Eye (tissue), 1 donor: ENCODE measurements around the gene SEBOX.

Experiments used
- DNase-seq: peaks from one replicate; pipeline ENCODE4 v3.0.0-alpha.2; 2015

SEBOX gene

DNA sequence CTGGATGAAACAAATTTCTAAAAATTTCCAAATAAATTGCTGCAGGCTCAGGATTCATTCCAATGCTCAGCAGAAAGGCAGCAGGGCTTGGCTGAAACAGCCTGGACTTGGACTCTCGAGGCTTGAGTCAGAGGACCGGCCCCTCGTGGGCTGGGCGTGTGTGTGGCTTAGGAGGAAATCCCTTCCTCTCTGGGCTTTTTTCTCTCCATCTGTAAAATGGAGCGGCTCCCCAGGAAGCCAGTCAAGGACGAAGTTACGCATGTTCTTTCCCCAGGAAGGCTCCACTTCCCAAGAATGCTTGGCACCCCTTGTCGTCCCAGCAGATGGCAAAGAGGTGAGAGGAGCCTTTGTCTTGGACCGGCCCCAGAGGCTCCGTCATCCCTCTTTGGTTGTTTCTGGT lies 27.5 kb upstream of the SEBOX start:
- no peak for DNase-seq

GRCh38 chr17:28391401-28391800 lies 26.4 kb upstream of the SEBOX start:
- DNase-seq, result no peak

GRCh38 chr17:28390984-28391383 lies 26.0 kb upstream of the SEBOX start:
- DNase-seq, result no peak

- no peak for DNase-seq
Measured at GRCh38 chr17:28390563-28390962, 25.6 kb upstream of the SEBOX start.

DNA sequence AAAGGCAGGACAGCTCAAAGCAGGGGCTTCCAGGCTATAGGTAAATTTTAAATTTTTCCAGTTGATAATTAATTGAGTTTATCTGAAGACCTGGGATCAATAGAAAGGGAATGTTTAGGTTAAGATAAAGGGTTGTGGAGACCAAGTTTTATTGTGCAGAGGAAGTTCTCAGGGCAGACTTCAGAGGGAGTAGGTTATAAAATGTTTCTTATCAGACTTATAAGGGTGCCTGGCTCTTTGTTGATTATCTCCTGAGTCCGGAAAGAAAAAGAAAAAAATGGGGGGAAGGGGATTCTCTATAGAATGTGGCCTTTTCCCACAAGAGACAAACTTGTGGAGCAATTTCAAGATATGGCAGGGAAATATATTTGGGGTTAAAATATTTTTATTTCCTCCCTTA lies 25.1 kb upstream of the SEBOX start:
- DNase-seq, result no peak

DNA sequence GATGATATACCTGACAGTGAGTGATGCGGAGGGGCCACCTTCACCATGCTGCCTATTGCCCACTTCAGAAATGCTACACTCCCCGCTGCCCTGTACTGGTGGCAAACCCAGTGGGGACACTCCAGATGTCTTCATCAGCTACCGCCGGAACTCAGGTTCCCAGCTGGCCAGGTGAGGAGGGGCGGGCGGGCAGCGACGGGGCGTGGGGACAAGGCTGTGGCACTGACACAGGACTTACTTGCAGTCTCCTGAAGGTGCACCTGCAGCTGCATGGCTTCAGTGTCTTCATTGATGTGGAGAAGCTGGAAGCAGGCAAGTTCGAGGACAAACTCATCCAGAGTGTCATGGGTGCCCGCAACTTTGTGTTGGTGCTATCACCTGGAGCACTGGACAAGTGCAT lies 23.1 kb upstream of the SEBOX start:
- no peak for DNase-seq

- DNase-seq, result no peak
Measured at GRCh38 chr17:28386391-28386790, 21.4 kb upstream of the SEBOX start.

- no peak for DNase-seq
Measured at GRCh38 chr17:28385406-28385805, 20.4 kb upstream of the SEBOX start.

GRCh38 chr17:28385037-28385400 lies 20.0 kb upstream of the SEBOX start:
- DNase-seq, result no peak

DNA sequence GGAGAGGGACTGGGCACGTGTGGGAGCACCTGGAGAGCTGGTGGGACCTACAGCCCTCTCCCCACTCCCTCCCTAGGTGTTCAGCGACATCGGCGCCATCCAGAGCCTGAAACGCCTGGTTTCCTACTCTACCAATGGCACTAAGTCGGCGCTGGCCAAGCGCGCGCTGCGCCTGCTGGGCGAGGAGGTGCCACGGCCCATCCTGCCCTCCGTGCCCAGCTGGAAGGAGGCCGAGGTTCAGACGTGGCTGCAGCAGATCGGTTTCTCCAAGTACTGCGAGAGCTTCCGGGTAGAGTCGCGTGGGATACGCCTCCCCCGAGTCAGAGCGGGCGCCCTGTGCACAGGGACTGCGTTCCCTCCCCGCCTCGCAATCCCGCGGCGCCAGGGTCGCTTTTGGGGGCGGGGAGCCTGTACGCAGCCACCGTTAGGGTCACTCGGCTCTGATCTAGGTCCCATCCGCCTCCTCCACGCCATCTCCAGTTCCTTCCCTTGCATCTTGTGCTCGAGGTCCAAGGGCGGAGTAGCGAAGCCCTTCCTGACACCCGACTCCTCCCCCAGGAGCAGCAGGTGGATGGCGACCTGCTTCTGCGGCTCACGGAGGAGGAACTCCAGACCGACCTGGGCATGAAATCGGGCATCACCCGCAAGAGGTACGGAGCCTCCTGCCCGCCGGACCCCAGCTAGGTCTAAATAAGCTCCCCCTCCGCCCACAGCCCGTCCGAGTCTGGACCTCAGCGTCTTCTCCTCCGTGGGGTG lies 19.5 kb upstream of the SEBOX start:
- DNase-seq, result peak; percentile 31

DNA sequence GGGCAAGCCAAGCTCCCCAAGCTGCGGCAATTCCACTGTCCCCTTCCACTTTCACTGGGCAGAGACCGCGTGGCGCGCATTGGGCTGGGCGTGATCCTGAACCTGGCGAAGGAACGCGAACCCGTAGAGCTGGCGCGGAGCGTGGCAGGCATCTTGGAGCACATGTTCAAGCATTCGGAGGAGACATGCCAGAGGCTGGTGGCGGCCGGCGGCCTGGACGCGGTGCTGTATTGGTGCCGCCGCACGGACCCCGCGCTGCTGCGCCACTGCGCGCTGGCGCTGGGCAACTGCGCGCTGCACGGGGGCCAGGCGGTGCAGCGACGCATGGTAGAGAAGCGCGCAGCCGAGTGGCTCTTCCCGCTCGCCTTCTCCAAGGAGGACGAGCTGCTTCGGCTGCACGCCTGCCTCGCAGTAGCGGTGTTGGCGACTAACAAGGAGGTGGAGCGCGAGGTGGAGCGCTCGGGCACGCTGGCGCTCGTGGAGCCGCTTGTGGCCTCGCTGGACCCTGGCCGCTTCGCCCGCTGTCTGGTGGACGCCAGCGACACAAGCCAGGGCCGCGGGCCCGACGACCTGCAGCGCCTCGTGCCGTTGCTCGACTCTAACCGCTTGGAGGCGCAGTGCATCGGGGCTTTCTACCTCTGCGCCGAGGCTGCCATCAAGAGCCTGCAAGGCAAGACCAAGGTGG lies 16.3 kb upstream of the SEBOX start:
- DNase-seq, result peak; percentile 77

DNA sequence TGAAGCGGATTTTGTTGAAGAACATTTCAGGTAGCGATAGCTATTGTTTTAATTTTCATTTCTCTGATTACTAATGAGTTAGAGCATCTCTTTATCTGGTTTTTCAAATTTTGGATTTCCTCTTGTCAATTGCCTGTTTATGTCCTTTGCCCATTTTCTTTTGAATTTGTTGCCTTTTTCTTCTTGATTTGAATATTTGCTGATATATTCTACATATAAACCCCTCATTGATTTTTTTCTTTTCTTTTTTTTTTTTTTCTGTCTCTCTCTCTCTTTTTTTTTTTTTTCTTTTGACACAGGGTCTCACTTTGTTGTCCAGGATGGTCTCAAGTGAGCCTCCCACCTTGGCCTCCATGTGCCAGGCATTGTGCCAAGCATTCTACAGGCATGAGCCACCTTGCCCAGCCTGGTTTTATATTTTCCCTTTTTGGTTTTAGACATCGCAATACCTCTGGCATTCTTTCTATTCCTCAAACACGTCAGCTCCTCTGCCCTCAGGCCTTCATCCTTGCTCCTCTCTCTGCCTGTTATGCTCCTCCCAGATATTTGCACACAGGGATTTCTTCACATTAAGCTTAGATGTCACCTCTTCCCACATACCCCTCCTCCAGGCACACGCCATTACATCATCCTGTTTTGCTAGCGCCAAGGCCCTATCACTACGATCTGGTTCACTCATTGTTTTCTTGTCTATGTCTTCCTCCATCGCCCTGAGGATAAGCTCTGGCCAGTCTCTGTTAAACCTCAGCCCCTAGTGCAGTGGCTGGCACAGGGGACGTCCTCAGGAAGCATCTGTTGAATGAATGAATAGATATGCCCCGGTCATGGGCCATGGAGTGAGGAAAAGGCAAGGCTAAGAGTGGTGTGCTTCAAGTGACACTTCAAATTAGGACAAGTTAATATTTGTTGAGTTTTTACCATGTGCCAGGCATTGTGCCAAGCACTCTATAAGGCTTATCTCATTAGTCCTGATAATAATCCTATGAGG lies 15.1 kb upstream of the SEBOX start:
- DNase-seq, result peak; percentile 22

- no peak for DNase-seq
Measured at GRCh38 chr17:28372945-28373274, 7.9 kb upstream of the SEBOX start.

GRCh38 chr17:28372203-28372944 lies 7.4 kb upstream of the SEBOX start:
- peak; percentile 62 for DNase-seq

DNA sequence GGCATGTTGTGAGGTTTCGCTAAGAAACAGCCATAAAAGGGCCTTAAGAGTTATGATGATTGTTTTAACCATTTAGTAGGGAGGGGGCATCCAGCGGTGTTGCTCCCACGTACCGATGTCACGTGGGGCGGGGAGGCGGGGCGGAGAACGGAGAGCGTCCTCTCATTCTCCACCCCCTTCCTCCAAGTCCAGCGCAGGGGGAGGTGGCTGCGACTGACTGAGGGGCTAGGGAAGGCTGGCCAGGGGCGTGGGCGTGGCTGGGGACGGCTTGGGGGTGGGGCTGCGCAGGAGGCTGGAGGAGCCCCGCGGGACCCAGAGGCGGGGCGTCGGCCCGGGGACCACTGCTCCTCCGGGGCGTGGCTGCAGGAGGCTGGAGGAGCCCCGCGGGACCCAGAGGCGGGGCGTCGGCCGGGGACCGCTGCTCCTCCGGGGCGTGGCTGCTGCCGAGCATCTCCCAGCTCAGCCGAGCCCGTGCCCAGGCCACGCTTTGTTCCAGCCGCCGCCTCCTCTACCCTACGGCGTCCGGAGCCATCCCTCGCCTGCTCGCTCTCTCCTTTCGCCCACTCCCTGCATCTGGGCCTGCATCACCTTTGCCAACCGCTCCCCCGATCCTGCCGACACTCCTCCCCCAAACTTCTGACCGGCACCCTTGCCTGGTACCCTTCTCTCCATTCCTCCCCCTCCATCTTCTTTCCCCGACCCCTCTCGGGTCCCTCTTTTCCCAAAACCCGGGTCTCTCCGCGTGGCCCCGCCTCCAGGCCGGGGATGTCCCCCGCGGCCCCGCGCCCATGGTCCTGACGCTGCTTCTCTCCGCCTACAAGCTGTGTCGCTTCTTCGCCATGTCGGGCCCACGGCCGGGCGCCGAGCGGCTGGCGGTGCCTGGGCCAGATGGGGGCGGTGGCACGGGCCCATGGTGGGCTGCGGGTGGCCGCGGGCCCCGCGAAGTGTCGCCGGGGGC lies 6.5 kb upstream of the SEBOX start, which contains the start of gene SARM1:
Gene SARM1, plus strand, starts transcription at position 450 of the 958 bp plus-strand sequence. Its CDS starts 339 bp downstream, at position 789.
- peak; percentile 97 for DNase-seq

GRCh38 chr17:28370744-28371103 lies 5.7 kb upstream of the SEBOX start:
- DNase-seq, result no peak

GRCh38 chr17:28370035-28370743 lies 5.2 kb upstream of the SEBOX start, which contains the start of gene VTN:
VTN (minus strand) TSS chr17:28370307; CDS start chr17:28370203, 104 bp downstream.
- DNase-seq, result peak; percentile 45

DNA sequence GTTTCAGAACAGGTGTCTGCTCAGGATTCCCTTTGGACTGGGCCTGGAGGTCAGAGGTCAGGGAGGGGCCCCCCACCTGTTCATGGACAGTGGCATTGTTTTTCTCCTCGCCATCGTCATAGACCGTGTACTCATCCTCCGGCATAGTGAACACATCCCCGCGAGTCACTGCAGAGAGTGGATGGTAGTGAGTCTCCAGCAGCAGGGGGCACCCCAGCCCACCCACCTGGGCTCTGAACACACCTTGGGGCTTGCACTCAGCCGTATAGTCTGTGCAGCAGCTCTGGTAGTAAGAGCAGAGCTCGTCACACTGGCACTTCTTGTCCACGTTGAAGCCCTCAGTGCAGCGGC lies 4.7 kb upstream of the SEBOX start:
- DNase-seq, result no peak

DNA sequence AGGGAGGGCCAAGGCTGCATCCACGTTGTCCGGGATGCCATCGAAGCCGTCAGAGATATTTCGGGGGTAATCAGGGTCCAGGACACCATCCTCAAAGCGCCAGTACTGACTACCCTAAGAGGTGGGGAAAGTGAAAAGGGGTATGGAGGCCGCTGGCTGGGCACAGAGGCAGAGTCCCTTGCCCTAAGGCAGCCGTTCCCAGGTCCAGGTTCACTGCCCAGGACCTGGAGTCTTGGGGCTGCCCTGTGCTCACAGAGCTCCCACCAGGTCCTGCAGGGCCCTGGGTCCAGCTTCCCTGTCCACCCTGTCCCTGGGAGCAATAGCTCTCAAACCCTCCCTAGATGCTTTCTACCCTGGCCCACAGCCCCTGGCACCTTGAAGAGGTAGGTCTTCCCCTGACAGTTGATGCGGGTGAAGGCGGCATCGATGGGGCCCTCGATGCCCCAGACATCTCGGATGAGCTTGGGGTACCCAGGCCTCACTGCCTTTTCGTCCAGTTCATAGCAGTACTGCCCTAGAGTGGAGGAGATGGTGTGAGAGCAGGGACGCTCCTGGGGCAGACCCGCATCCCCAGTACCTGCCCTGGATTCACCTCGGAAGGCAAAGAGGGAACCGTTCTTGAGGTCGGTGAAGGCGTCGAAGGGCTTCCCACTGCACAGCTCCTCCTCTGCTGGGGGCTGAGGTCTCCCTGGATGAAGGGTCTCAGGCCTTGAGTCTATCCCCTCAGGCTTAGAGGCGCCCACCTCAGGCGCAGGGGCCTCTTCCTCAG lies 4.1 kb upstream of the SEBOX start:
- no peak for DNase-seq

- no peak for DNase-seq
Measured at GRCh38 chr17:28368306-28368831, 3.4 kb upstream of the SEBOX start.
